DOHH2 (cell line): ENCODE data around the gene NPFFR1.

ENCODE experiments used
- EZH2phosphoT487 ChIP-seq: fragments of 200-600 bp; sonication (generic); IDR thresholded peaks from 2 replicates; pipeline ENCODE4 v1.6.1; 2017; ENCODE audit warnings: borderline replicate concordance, mild to moderate bottlenecking, antibody characterized with exemption, low read length, moderate library complexity, mixed read lengths
- TF ChIP-seq, protein P1 (sequence below): fragments of 200-600 bp; sonication (generic); IDR thresholded peaks from one replicate; pipeline ENCODE4 v1.5.1; 2014; ENCODE audit warnings: antibody characterized with exemption, mild to moderate bottlenecking, low read depth, low read length; ENCODE audit not compliant: poor library complexity, severe bottlenecking

DNA sequence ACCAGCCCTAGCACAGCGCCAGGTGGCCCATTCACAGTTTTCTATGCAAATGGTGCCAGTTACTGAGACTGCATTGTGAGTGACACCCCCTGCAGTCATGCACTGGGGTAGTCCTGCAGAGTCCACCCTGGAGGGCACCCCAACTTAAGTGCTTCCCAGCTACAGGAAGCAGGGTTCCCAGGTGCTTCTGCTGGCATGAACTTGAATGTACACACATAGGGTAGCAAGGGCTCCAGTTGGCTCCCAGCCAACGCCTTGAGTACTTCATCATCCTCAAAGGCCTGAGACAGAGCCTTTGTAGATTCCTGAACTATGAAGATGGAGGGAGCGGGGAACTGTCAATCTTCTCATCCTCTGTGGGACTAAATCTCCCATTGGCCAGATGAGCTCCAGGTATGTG is 11.5 kb upstream of the NPFFR1 start:
- TF ChIP-seq, protein P1, sequence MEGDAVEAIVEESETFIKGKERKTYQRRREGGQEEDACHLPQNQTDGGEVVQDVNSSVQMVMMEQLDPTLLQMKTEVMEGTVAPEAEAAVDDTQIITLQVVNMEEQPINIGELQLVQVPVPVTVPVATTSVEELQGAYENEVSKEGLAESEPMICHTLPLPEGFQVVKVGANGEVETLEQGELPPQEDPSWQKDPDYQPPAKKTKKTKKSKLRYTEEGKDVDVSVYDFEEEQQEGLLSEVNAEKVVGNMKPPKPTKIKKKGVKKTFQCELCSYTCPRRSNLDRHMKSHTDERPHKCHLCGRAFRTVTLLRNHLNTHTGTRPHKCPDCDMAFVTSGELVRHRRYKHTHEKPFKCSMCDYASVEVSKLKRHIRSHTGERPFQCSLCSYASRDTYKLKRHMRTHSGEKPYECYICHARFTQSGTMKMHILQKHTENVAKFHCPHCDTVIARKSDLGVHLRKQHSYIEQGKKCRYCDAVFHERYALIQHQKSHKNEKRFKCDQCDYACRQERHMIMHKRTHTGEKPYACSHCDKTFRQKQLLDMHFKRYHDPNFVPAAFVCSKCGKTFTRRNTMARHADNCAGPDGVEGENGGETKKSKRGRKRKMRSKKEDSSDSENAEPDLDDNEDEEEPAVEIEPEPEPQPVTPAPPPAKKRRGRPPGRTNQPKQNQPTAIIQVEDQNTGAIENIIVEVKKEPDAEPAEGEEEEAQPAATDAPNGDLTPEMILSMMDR = no peak
- no peak for TF ChIP-seq EZH2phosphoT487
